T-cell (primary cell): ENCODE results near the gene RBM19. TPM values are rescaled to one million over a fixed set of nuclear protein-coding genes. Genes with fewer than 3 reads are reported as not detected.

Experiments
- ATAC-seq, 4 experiments: fragments of 200-7000 bp in 3 of 4; fragments of 150-1000 bp in 1 of 4; cut with Tn5 transposase; replicated peaks in 1 of 4; 1 replicate in 3 of 4; 2 replicates in 1 of 4; pipeline ENCODE4 v1.10.0; 2021; ENCODE audit warnings: moderate library complexity in 3 of 4, mild to moderate bottlenecking in 2 of 4, moderate number of reproducible peaks in 1 of 4
- CTCF ChIA-PET, 2 donors: fragments of 300-600 bp; sonication (Branson Sonifier 250); formaldehyde crosslinking; loops; one replicate each; lab custom pipeline; 2022; ENCODE audit warnings: antibody characterized with exemption in 2 of 2; lab: Charles Lee
- POLR2A ChIA-PET, 2 donors: fragments of 300-600 bp; sonication (Branson Sonifier 250); formaldehyde crosslinking; loops; one replicate each; lab custom pipeline; 2022; ENCODE audit warnings: antibody characterized with exemption in 2 of 2; lab: Charles Lee
- DNase-seq, 35 experiments: peaks; one replicate each; pipeline versions ENCODE4 v3.0.0 to v3.0.0-alpha.2; 2013 to 2023
- H3K27ac ChIP-seq: one replicate; pipeline ENCODE4 v1.5.1; 2013; ENCODE audit warnings: low read length
- H3K27me3 ChIP-seq, 2 experiments: replicated peaks in 1 of 2; 1 replicate in 1 of 2; 2 replicates in 1 of 2; pipeline versions ENCODE4 v1.6.1 to v1.7.0; 2013; ENCODE audit warnings: low read length in 1 of 2, mixed read lengths in 1 of 2; ENCODE audit not compliant: control insufficient read depth in 2 of 2, insufficient read depth in 2 of 2; ENCODE audit errors: extremely low read depth in 1 of 2
- H3K36me3 ChIP-seq, 2 donors: 1 replicate in 1 of 2; 2 replicates in 1 of 2; pipeline versions ENCODE4 v1.6.1 to v1.7.0; 2013; ENCODE audit warnings: low read length in 1 of 2; ENCODE audit not compliant: control insufficient read depth in 2 of 2, insufficient read depth in 1 of 2; ENCODE audit errors: extremely low read depth in 1 of 2
- H3K4me1 ChIP-seq, 2 experiments: 1 replicate in 1 of 2; 2 replicates in 1 of 2; pipeline versions ENCODE4 v1.6.1 to v1.7.0; 2013; ENCODE audit warnings: low read length in 2 of 2, mixed read lengths in 1 of 2; ENCODE audit not compliant: insufficient read depth in 2 of 2, control insufficient read depth in 1 of 2; ENCODE audit errors: extremely low read depth in 1 of 2
- H3K4me3 ChIP-seq, 2 donors: 1 replicate in 1 of 2; 2 replicates in 1 of 2; pipeline versions ENCODE4 v1.5.1 to v1.7.0; 2013; ENCODE audit warnings: mild to moderate bottlenecking in 2 of 2, low read length in 1 of 2, moderate library complexity in 1 of 2; ENCODE audit not compliant: control insufficient read depth in 1 of 2; ENCODE audit errors: extremely low read depth in 1 of 2
- H3K9me3 ChIP-seq: 2 replicates; pipeline ENCODE4 v1.7.0; 2013
- H3K27ac Mint-ChIP-seq, 2 donors: one replicate each; pipeline ENCODE4 v1.8.0; 2020 to 2021; ENCODE audit warnings: mild to moderate bottlenecking in 2 of 2, mixed read lengths in 2 of 2
- H3K27me3 Mint-ChIP-seq, 2 donors: one replicate each; pipeline ENCODE4 v1.8.0; 2021 to 2022; ENCODE audit warnings: mixed read lengths in 2 of 2
- H3K36me3 Mint-ChIP-seq: one replicate; pipeline ENCODE4 v1.8.0; 2021; ENCODE audit warnings: mixed read lengths
- H3K4me1 Mint-ChIP-seq, 3 donors: one replicate each; pipeline ENCODE4 v1.8.0; 2020 to 2022; ENCODE audit warnings: mixed read lengths in 3 of 3, mild to moderate bottlenecking in 1 of 3
- H3K4me3 Mint-ChIP-seq, 3 donors: one replicate each; pipeline ENCODE4 v1.8.0; 2020 to 2022; ENCODE audit warnings: mild to moderate bottlenecking in 3 of 3, mixed read lengths in 3 of 3, moderate library complexity in 3 of 3
- H3K9me3 Mint-ChIP-seq, 3 donors: one replicate each; pipeline ENCODE4 v1.8.0; 2020 to 2022; ENCODE audit warnings: mixed read lengths in 3 of 3
- WGBS: methylation state at CpG from one replicate; pipeline ENCODE4 v1.1.5; 2013; ENCODE audit warnings: missing lambda C conversion rate; ENCODE audit not compliant: insufficient coverage; 5-methylcytosine and 5-hydroxymethylcytosine counted together
- total RNA-seq, 35 experiments: library from RNA in 6 of 35; stranded (reverse) in 6 of 35; fragments of 120-200 nt in 1 of 35; gene quantifications; one replicate each; pipeline versions ENCODE4 v1.2.1 to v1.2.4 and lab custom pipeline; 2013 to 2026

Gene RBM19
- total RNA-seq, 5 donors from 2014 or later (not counting 1 experiment from before 2014, with no cell fraction given) = 57.9 to 80.3 (median 78.3) TPM

DNA sequence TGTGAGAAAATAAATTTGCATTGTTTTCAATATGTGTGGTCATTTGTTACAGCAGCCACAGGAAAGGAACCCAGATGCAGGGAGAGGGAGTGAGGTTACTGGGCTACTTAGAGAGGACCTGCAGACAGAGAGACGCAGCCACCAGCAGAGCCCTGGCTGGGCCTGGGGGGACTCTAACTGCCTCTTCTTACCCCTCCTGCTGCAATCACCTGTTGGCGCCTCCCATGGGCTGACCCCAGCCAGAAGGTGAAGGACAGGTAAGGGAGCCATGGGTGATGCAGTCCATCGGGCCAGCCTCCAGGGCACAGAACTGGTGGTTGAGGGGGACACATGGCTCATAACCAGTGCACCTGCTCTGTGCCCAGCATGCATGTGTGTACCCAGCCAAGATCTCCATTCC lies 15.8 kb upstream of the RBM19 start:
- H3K36me3 ChIP-seq = no peaks in the 10 kb centered on the region
- 89% methylated on average over 1 of the region's 3 CpGs for WGBS
- H3K27me3 ChIP-seq = peaks cover 0 to 37% of the 10 kb centered on the region in 2 experiments
- Mint-ChIP-seq H3K4me3 (no peak overlapping the region), H3K27ac (no peak overlapping the region), H3K9me3 (no peaks in the 10 kb centered on the region), H3K36me3 (no peaks in the 10 kb centered on the region), H3K4me1 (peaks cover 0 to 1% (median 0%) of the 10 kb centered on the region in 3 donors), H3K27me3 (peaks cover 28 to 39% of the 10 kb centered on the region in 2 donors)
- ChIA-PET CTCF (interaction anchor here in 1 of 2 donors (2.2 kb wide), 1 partner anchor 527 kb away, joined by 18 read pairs; no protein-coding TSS in a partner anchor), POLR2A (no interaction called here)
- no peaks in the 10 kb centered on the region for H3K9me3 ChIP-seq
- ATAC-seq = no peak
- DNase-seq = no peak
- H3K27ac ChIP-seq = no peak overlapping the region
- no peak overlapping the region for H3K4me3 ChIP-seq
- H3K4me1 ChIP-seq = no peaks in the 10 kb centered on the region

DNA sequence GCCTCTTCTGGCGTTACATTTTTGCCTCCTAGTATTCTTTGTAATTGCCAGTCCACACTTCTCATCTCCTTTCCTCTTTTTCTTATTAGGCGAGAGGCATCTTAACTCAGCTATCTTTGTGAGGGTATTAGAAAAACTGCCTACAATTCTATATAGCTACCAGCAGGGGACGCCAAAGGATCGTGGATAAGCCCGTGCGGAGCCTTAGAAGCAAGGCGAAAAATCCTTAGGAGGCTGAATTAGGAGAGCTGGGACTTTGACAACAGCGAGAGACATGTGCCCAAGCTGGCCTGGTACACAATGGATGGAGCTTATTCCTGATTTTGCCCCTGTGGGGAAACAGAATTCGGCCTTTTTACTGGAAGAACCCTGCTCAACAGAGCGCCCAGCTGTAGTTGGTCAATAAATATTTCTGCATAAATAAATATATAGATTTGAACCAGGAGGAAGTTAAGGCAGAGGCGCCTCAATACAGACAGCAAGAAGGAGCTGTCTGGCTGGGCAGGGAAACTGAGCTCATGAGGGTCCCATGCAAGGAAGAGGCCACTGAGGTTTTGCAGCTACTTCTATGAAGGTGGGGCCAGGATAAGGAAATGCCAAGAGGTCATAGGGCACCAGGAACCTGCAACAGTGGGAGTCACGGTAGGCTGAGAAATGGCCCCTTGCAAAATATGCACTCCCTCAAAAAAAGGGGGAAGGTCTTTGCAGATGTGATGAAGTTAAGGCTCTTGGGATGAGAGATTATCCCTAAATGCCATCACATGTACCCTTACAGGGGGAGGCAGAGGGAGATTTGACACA lies 14.6 kb upstream of the RBM19 start:
- Histone ChIP-seq H3K4me3 (no peak overlapping the region), H3K27me3 (peaks cover 0 to 40% of the 10 kb centered on the region in 2 experiments), H3K9me3 (no peaks in the 10 kb centered on the region), H3K27ac (no peak overlapping the region), H3K4me1 (no peaks in the 10 kb centered on the region), H3K36me3 (no peaks in the 10 kb centered on the region)
- H3K4me1 Mint-ChIP-seq = peaks cover 0 to 1% (median 0%) of the 10 kb centered on the region in 3 donors
- ATAC-seq (peak in 1 of 4 experiments; percentile 41), DNase-seq (peak in 12 of 35 experiments; percentile 4 to 67 (median 9))
- no peak overlapping the region for H3K4me3 Mint-ChIP-seq
- H3K9me3 Mint-ChIP-seq = no peaks in the 10 kb centered on the region
- no peaks in the 10 kb centered on the region for H3K36me3 Mint-ChIP-seq
- H3K27ac Mint-ChIP-seq = no peak overlapping the region
- H3K27me3 Mint-ChIP-seq = peaks cover 32 to 46% of the 10 kb centered on the region in 2 donors
- ChIA-PET CTCF (interaction anchor here (0.6 to 2.2 kb wide), 14 partner anchors 9 to 1984 kb away, joined by 3 to 18 read pairs (median 4); no protein-coding TSS in a partner anchor), POLR2A (no interaction called here)
- 13% methylated on average over 3 of the region's 12 CpGs for WGBS

GRCh38 chr12:113980054-113980453 lies 13.9 kb upstream of the RBM19 start:
- no peak overlapping the region for H3K4me3 Mint-ChIP-seq
- Histone ChIP-seq H3K36me3 (no peaks in the 10 kb centered on the region), H3K27ac (no peak overlapping the region), H3K9me3 (no peaks in the 10 kb centered on the region), H3K27me3 (peaks cover 0 to 40% of the 10 kb centered on the region in 2 experiments), H3K4me1 (no peaks in the 10 kb centered on the region), H3K4me3 (no peak overlapping the region)
- no peaks in the 10 kb centered on the region for H3K9me3 Mint-ChIP-seq
- no peak for ATAC-seq
- peaks cover 33 to 51% of the 10 kb centered on the region in 2 donors for H3K27me3 Mint-ChIP-seq
- ChIA-PET CTCF (interaction anchor here (0.6 to 2.2 kb wide), 10 partner anchors 10 to 1963 kb away, joined by 3 to 18 read pairs (median 6); no protein-coding TSS in a partner anchor), POLR2A (no interaction called here)
- no peak overlapping the region for H3K27ac Mint-ChIP-seq
- no peak for DNase-seq
- H3K36me3 Mint-ChIP-seq = no peaks in the 10 kb centered on the region
- H3K4me1 Mint-ChIP-seq = peaks cover 0 to 1% (median 0%) of the 10 kb centered on the region in 3 donors
- WGBS = no CpG with 5 or more reads among the region's 2 CpGs

DNA sequence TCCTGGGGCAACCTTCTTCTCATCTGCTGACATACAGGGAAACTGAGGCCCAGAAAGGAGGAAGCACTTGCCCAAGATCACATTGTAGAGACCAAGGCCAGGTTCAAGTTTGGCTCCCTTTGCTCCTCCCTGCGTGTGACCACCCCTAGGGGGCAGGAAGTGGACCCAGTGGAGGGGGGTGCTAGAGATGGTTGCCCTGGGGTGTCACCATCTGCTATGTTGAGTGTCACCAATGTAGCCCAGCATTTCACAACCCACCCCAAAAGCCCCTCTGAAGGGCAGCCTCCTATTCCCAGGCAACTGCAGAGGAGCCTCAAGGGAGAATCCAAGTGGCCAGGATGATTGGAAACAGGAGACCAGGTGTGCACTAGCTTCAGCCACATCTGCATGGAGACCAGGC lies 12.0 kb upstream of the RBM19 start:
- H3K4me1 Mint-ChIP-seq = peaks cover 0 to 8% (median 1%) of the 10 kb centered on the region in 3 donors
- no peak overlapping the region for H3K4me3 Mint-ChIP-seq
- no peak for ATAC-seq
- H3K4me3 ChIP-seq = no peak overlapping the region
- H3K4me1 ChIP-seq = no peaks in the 10 kb centered on the region
- H3K9me3 ChIP-seq = no peaks in the 10 kb centered on the region
- H3K36me3 Mint-ChIP-seq = no peaks in the 10 kb centered on the region
- peaks cover 41 to 63% of the 10 kb centered on the region in 2 donors for H3K27me3 Mint-ChIP-seq
- no peak for DNase-seq
- H3K27ac ChIP-seq = no peak overlapping the region
- H3K27me3 ChIP-seq = peaks cover 4 to 53% of the 10 kb centered on the region in 2 experiments
- no peaks in the 10 kb centered on the region for H3K36me3 ChIP-seq
- ChIA-PET POLR2A (interaction anchor here in 1 of 2 donors (0.9 kb wide), 1 partner anchor 12 kb away, joined by 3 read pairs; the partner anchor contains the start of gene RBM19), CTCF (no interaction called here)
- no peak overlapping the region for H3K27ac Mint-ChIP-seq
- no peaks in the 10 kb centered on the region for H3K9me3 Mint-ChIP-seq
- WGBS = no CpG with 5 or more reads among the region's 1 CpG

DNA sequence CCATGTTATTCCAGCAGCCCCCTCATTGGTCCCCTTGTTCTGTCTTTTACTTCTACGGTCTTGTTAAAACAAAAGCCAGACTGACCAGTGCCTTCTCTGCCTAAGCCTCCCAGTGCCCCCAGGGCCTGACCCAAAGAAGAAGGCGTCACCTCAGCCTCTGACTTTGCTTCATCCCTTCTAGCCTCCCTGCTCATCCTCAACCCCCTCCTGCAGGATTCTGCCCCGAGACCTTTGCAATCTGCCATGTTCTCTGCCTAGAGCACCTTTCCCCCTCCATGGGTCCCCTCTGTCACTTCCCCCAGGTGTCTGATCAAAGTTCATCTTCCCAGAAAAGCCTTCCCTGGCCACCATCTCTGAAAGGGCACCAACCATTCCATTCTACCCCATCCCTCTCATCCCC lies 7.9 kb upstream of the RBM19 start:
- H3K4me1 ChIP-seq = no peaks in the 10 kb centered on the region
- H3K4me1 Mint-ChIP-seq = peaks cover 0 to 8% (median 3%) of the 10 kb centered on the region in 3 donors
- H3K4me3 ChIP-seq = no peak overlapping the region
- no peak overlapping the region for H3K4me3 Mint-ChIP-seq
- ATAC-seq (no peak), DNase-seq (no peak)
- H3K27me3 Mint-ChIP-seq = peaks cover 49 to 57% of the 10 kb centered on the region in 2 donors
- no peaks in the 10 kb centered on the region for H3K36me3 Mint-ChIP-seq
- no peak overlapping the region for H3K27ac Mint-ChIP-seq
- ChIA-PET CTCF (no interaction called here), POLR2A (interaction anchor here in 1 of 2 donors (0.7 kb wide), 1 partner anchor 78 kb away, joined by 19 read pairs; no protein-coding TSS in a partner anchor)
- 73% methylated on average over 3 of the region's 3 CpGs for WGBS
- peaks cover 6 to 34% of the 10 kb centered on the region in 2 experiments for H3K27me3 ChIP-seq
- H3K9me3 ChIP-seq = no peaks in the 10 kb centered on the region
- H3K9me3 Mint-ChIP-seq = no peaks in the 10 kb centered on the region
- no peaks in the 10 kb centered on the region for H3K36me3 ChIP-seq
- H3K27ac ChIP-seq = no peak overlapping the region

DNA sequence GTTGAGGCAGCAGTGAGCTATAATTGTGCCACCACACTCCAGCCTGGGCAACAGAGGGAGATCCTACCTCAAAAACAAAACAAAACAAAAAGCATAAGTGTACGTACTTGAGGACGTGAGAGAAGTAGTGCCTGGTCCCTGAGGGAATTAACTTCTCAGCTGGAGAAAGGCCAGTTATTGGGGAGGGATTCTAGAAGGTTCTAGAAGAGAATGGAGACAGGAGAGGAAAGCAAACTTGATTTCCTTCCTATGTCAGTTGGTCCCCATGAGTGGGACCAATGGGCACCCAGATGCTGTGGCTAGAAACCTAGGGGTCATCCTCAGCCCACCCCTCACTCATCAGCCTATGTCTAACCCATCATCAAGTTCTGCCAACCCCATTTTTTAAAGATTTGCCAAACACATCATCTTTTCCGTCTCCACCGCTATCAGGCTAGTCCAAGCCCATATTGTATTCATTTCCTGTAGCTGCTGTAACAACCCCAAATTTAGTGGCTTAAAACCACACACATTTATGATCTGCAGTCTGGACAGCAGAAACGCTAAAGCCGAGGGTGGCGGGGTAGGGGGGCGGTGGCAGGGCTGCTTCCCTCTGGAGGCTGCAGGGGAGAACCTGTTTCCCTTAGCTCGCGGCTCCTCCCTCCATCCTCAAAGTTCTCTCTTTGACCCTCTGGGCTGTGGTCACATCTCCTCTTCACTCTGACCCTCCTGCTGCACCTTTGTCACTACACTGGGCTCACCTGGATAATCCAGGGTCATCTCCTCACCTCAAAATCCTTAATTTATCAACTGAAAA lies 7.2 kb upstream of the RBM19 start:
- no peak overlapping the region for H3K27ac ChIP-seq
- H3K4me3 ChIP-seq = no peak overlapping the region
- Mint-ChIP-seq H3K27me3 (peaks cover 46 to 53% of the 10 kb centered on the region in 2 donors), H3K4me1 (peaks cover 0 to 8% (median 3%) of the 10 kb centered on the region in 3 donors), H3K9me3 (no peaks in the 10 kb centered on the region), H3K27ac (no peak overlapping the region), H3K36me3 (no peaks in the 10 kb centered on the region), H3K4me3 (no peak overlapping the region)
- no peaks in the 10 kb centered on the region for H3K4me1 ChIP-seq
- ATAC-seq = no peak
- ChIA-PET POLR2A (no interaction called here), CTCF (no interaction called here)
- 70% methylated on average over 2 of the region's 10 CpGs for WGBS
- H3K9me3 ChIP-seq = no peaks in the 10 kb centered on the region
- DNase-seq = no peak
- H3K36me3 ChIP-seq = no peaks in the 10 kb centered on the region
- peaks cover 8 to 28% of the 10 kb centered on the region in 2 experiments for H3K27me3 ChIP-seq
